Naive thymus-derived CD4-positive, alpha-beta T cell (primary cell): ENCODE results near the gene CSNK1G1. TPM values are rescaled to one million over a fixed set of nuclear protein-coding genes. Genes with fewer than 3 reads are reported as not detected.
A peak's percentile ranks its signal among the peaks of the same experiment; 100 is the strongest.

Source experiments
- ATAC-seq: fragments of 150-1000 bp; cut with Tn5 transposase; 2 replicates; pipeline ENCODE4 v1.10.0; 2021; ENCODE audit warnings: mild to moderate bottlenecking, moderate library complexity
- CTCF ChIA-PET: fragments of 350-600 bp; sonication (Branson Sonifier 250); formaldehyde crosslinking; loops from one replicate; lab custom pipeline; 2021; ENCODE audit warnings: antibody characterized with exemption; lab: Charles Lee
- POLR2A ChIA-PET: fragments of 350-600 bp; sonication (Branson Sonifier 250); formaldehyde crosslinking; loops from one replicate; lab custom pipeline; 2021; ENCODE audit warnings: antibody characterized with exemption, inconsistent platforms; lab: Charles Lee
- DNase-seq, 9 donors: peaks; one replicate each; pipeline versions ENCODE4 v3.0.0 to v3.0.0-alpha.2; 2020 to 2022; ENCODE audit warnings: mixed read lengths in 1 of 9
- H3K27ac ChIP-seq: one replicate; pipeline ENCODE4 v1.7.0; 2013; ENCODE audit warnings: mild to moderate bottlenecking, low read depth, low read length, moderate library complexity
- H3K27me3 ChIP-seq, 2 donors: one replicate each; pipeline ENCODE4 v1.7.0; 2013; ENCODE audit warnings: low read length in 2 of 2, mild to moderate bottlenecking in 2 of 2, moderate library complexity in 2 of 2; ENCODE audit not compliant: control insufficient read depth in 2 of 2, insufficient read depth in 2 of 2
- H3K36me3 ChIP-seq, 3 experiments: 1 replicate in 2 of 3; 2 replicates in 1 of 3; pipeline ENCODE4 v1.7.0; 2013; ENCODE audit warnings: low read length in 3 of 3, mild to moderate bottlenecking in 3 of 3, moderate library complexity in 1 of 3; ENCODE audit not compliant: insufficient read depth in 3 of 3, control insufficient read depth in 2 of 3
- H3K4me1 ChIP-seq, 2 donors: one replicate each; pipeline ENCODE4 v1.7.0; 2013; ENCODE audit warnings: low read length in 2 of 2, mild to moderate bottlenecking in 2 of 2, moderate library complexity in 1 of 2; ENCODE audit not compliant: control insufficient read depth in 2 of 2, insufficient read depth in 2 of 2
- H3K4me3 ChIP-seq: 2 replicates; pipeline ENCODE4 v1.7.0; 2013; ENCODE audit warnings: mild to moderate bottlenecking, low read length
- H3K9me3 ChIP-seq, 3 experiments: 1 replicate in 2 of 3; 2 replicates in 1 of 3; pipeline ENCODE4 v1.7.0; 2013; ENCODE audit warnings: low read length in 3 of 3; ENCODE audit not compliant: control insufficient read depth in 2 of 3
- H3K27ac Mint-ChIP-seq, 9 donors: one replicate each; pipeline ENCODE4 v1.8.0; 2020 to 2022; ENCODE audit warnings: mixed read lengths in 9 of 9, mild to moderate bottlenecking in 8 of 9, moderate library complexity in 5 of 9, inconsistent platforms in 2 of 9
- H3K27me3 Mint-ChIP-seq, 5 donors: one replicate each; pipeline ENCODE4 v1.8.0; 2021 to 2022; ENCODE audit warnings: mixed read lengths in 5 of 5, mild to moderate bottlenecking in 1 of 5
- H3K36me3 Mint-ChIP-seq, 5 donors: one replicate each; pipeline ENCODE4 v1.8.0; 2020 to 2022; ENCODE audit warnings: mixed read lengths in 5 of 5, mild to moderate bottlenecking in 3 of 5, inconsistent platforms in 1 of 5
- H3K4me1 Mint-ChIP-seq, 7 donors: one replicate each; pipeline ENCODE4 v1.8.0; 2020 to 2022; ENCODE audit warnings: mixed read lengths in 7 of 7, mild to moderate bottlenecking in 3 of 7, inconsistent platforms in 1 of 7
- H3K4me3 Mint-ChIP-seq, 10 donors: one replicate each; pipeline ENCODE4 v1.8.0; 2020 to 2022; ENCODE audit warnings: mild to moderate bottlenecking in 10 of 10, mixed read lengths in 10 of 10, moderate library complexity in 6 of 10, inconsistent platforms in 2 of 10
- H3K9me3 Mint-ChIP-seq, 11 donors: one replicate each; pipeline ENCODE4 v1.8.0; 2020 to 2022; ENCODE audit warnings: mixed read lengths in 11 of 11, mild to moderate bottlenecking in 4 of 11, inconsistent platforms in 1 of 11, moderate library complexity in 1 of 11
- intact Hi-C, 2 donors: fragments of 100-400 bp; cut with micrococcal nuclease; formaldehyde crosslinking; loops; one replicate each; pipeline ENCODE4 v1.15.1; 2023
- polyA plus RNA-seq, 2 donors: library from polyadenylated mRNA; unstranded; fragments of 300-500 nt; fragmentation: Illumina TruSeq; gene quantifications; one replicate each; pipeline ENCODE4 v1.2.3, GENCODE V29; 2021
- total RNA-seq, 6 experiments: library from RNA in 5 of 6; stranded (reverse) in 5 of 6; gene quantifications; 1 replicate in 5 of 6; 2 replicates in 1 of 6; pipeline ENCODE4 v1.2.3 and lab custom pipeline; 2021 to 2026

CSNK1G1 gene
- total and polyA plus RNA-seq, 7 experiments from 2014 or later, result 18.2 to 31.4 (median 26.4) TPM

DNA sequence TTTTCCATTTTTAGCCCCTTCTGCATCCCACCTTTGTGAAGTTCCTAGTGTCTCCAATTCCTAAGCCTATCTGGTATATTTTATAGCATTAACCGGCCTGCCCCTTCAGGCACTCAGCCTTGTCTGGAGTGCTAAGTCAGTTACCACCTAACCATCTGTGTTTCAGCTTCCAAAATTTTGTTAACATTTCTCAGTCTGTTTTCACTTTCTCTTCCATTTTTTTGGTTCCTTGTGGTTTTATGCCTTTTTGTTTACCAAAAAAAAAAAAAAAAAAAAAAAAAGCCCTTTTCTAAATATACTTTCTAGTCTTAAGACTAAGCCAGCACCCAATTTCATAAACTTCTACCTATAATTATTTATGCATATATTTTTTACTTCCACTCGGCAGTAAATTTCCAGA lies 92.4 kb downstream of the CSNK1G1 start:
- ChIA-PET POLR2A (no interaction called here), CTCF (no interaction called here)
- Mint-ChIP-seq H3K27me3 (no peaks in the 10 kb centered on the region), H3K36me3 (peaks cover 5 to 45% (median 36%) of the 10 kb centered on the region in 5 donors), H3K4me1 (peaks cover 21 to 39% (median 33%) of the 10 kb centered on the region in 7 donors), H3K27ac (peak overlapping the region in 1 of 9 donors; percentile 72), H3K9me3 (peaks cover 0 to 23% (median 8%) of the 10 kb centered on the region in 11 donors), H3K4me3 (peak overlapping the region in 2 of 10 donors; percentile 24 to 31)
- Histone ChIP-seq H3K4me1 (no peaks in the 10 kb centered on the region), H3K36me3 (no peaks in the 10 kb centered on the region), H3K4me3 (no peak overlapping the region), H3K27me3 (no peaks in the 10 kb centered on the region), H3K27ac (no peak overlapping the region), H3K9me3 (no peaks in the 10 kb centered on the region)
- DNase-seq (no peak), ATAC-seq (no peak)
- intact Hi-C loops, result no loop called here

DNA sequence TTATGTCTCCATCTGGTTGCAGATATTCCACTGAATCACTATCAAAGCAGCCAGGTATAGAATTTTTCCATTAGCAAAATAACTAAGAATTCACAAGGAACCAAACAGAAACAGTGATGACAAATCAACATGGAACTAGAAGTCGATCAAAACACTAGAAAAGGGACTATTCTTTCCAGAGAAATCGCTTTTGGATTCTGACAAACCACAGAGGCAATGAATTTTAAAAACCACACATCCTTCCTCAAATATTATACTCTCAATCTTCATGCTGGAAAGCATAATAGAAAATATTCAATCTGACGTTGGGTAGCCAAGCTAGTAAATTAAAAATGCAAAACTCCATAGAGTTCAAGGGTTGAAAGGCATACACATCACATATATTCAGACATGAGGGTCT lies 99.9 kb downstream of the CSNK1G1 start:
- no peaks in the 10 kb centered on the region for H3K9me3 ChIP-seq
- Mint-ChIP-seq H3K9me3 (peaks cover 0 to 2% (median 0%) of the 10 kb centered on the region in 11 donors), H3K27me3 (no peaks in the 10 kb centered on the region), H3K4me3 (no peak overlapping the region), H3K4me1 (peaks cover 4 to 19% (median 10%) of the 10 kb centered on the region in 7 donors), H3K27ac (no peak overlapping the region), H3K36me3 (peaks cover 5 to 33% (median 22%) of the 10 kb centered on the region in 5 donors)
- no peak overlapping the region for H3K4me3 ChIP-seq
- intact Hi-C loops, result no loop called here
- no peak overlapping the region for H3K27ac ChIP-seq
- H3K27me3 ChIP-seq, result no peaks in the 10 kb centered on the region
- ATAC-seq, result no peak
- peaks cover 0 to 4% (median 3%) of the 10 kb centered on the region in 3 experiments for H3K36me3 ChIP-seq
- ChIA-PET CTCF (no interaction called here), POLR2A (no interaction called here)
- no peak for DNase-seq
- H3K4me1 ChIP-seq, result peaks cover 3 to 7% of the 10 kb centered on the region in 2 donors

DNA sequence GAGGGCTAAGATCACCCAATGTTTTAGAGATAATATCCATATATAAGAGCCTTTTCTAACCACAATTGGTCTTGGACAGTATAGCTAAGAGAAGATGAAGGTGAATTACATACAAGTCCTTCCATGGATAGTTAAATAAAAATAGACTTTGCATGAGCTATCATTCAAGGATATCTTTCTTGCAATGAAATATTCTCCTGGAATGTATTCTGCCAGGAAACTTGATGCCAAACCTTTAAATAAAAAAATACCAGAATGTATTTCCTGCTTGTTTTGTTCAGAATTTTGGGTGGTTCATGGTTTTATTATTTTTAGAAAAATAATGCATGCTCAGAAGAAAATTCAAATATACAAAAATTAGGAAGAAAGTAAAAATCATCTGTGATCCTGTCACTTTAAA lies 104.3 kb downstream of the CSNK1G1 start:
- no peak overlapping the region for H3K27ac ChIP-seq
- H3K27ac Mint-ChIP-seq, result no peak overlapping the region
- H3K4me3 ChIP-seq, result no peak overlapping the region
- peaks cover 10 to 35% (median 14%) of the 10 kb centered on the region in 7 donors for H3K4me1 Mint-ChIP-seq
- peaks cover 0 to 3% (median under 1%) of the 10 kb centered on the region in 3 experiments for H3K36me3 ChIP-seq
- H3K9me3 ChIP-seq, result no peaks in the 10 kb centered on the region
- no peak for ATAC-seq
- H3K4me1 ChIP-seq, result peaks cover under 1 to 24% of the 10 kb centered on the region in 2 donors
- H3K36me3 Mint-ChIP-seq, result peaks cover 0 to 41% (median 16%) of the 10 kb centered on the region in 5 donors
- no peak overlapping the region for H3K4me3 Mint-ChIP-seq
- H3K27me3 Mint-ChIP-seq, result no peaks in the 10 kb centered on the region
- DNase-seq, result no peak
- H3K27me3 ChIP-seq, result no peaks in the 10 kb centered on the region
- H3K9me3 Mint-ChIP-seq, result peaks cover 0 to 2% (median 0%) of the 10 kb centered on the region in 11 donors
- CTCF ChIA-PET, result no interaction called here
- intact Hi-C loops, result no loop called here
- POLR2A ChIA-PET, result interaction anchor here (0.5 kb wide), 1 partner anchor 93 kb away, joined by 4 read pairs; no protein-coding TSS in a partner anchor

DNA sequence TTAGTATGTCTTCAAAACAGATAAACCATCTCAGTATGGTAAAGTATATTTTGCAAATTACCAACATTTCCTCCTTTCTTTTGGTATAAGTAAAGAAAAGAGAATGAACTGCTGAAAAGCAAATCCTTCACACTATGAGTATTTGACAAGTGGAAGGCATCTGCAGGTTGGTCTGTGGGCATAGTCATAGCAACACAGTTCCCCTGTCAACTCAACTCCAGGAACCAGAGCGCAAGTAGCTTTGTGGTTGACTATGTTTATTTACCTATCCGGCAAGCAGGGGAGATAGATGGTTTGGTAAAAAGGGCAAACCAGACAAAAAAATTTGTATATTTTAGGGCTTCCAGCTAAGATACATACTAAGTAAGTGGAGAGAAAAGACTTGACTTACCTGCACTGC lies 104.9 kb downstream of the CSNK1G1 start:
- Histone ChIP-seq H3K9me3 (no peaks in the 10 kb centered on the region), H3K27ac (no peak overlapping the region), H3K36me3 (peaks cover 0 to 3% (median 0%) of the 10 kb centered on the region in 3 experiments), H3K27me3 (no peaks in the 10 kb centered on the region), H3K4me3 (no peak overlapping the region), H3K4me1 (peaks cover 0 to 26% of the 10 kb centered on the region in 2 donors)
- Mint-ChIP-seq H3K27me3 (no peaks in the 10 kb centered on the region), H3K36me3 (peaks cover 0 to 38% (median 12%) of the 10 kb centered on the region in 5 donors), H3K27ac (no peak overlapping the region), H3K9me3 (peaks cover 0 to 2% (median 0%) of the 10 kb centered on the region in 11 donors), H3K4me3 (no peak overlapping the region), H3K4me1 (peaks cover 8 to 38% (median 14%) of the 10 kb centered on the region in 7 donors)
- intact Hi-C loops, result no loop called here
- DNase-seq, result peak in 1 of 9 donors; percentile 2
- ATAC-seq, result peak; percentile 31
- CTCF ChIA-PET, result interaction anchor here (0.6 to 0.7 kb wide), 2 partner anchors 34 to 703 kb away, joined by 3 to 6 read pairs; no protein-coding TSS in a partner anchor
- POLR2A ChIA-PET, result interaction anchor here (0.5 to 0.6 kb wide), 2 partner anchors 92 to 164 kb away, joined by 3 to 4 read pairs; no protein-coding TSS in a partner anchor

DNA sequence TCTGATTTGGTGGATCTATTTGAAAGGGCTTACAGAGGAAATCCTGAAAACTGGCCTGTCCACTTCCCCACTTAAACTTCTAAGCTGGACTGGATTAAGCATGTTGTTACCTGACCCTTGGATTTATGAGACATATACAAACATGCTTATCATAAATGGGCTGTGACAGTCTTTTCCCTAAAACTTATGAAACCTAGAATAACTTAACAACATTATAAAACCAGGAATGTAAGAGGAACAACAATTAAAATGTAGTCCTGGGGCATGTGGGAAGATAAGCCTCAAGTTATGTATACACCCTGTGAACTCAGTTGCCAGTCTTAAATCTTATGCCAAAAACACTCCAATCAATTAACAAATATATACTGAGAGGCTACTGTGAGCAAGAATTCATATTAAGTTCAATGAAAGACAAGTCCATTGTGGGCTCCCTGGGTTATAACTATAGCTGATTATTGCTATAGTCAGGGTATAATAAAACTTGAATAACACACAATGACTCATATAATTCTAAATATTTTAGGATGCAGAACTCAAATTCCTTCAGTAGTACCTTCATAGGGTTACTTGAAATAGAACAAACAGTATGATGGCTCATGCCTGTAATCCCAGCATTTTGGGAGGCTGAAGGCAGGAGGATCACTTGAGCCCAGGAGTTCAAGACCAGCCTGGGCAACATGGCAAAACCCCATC lies 105.9 kb downstream of the CSNK1G1 start:
- H3K27ac Mint-ChIP-seq, result no peak overlapping the region
- DNase-seq (no peak), ATAC-seq (no peak)
- H3K36me3 ChIP-seq, result peaks cover 0 to 3% (median 0%) of the 10 kb centered on the region in 3 experiments
- no peaks in the 10 kb centered on the region for H3K9me3 ChIP-seq
- H3K4me3 Mint-ChIP-seq, result no peak overlapping the region
- H3K9me3 Mint-ChIP-seq, result peaks cover 0 to 2% (median 0%) of the 10 kb centered on the region in 11 donors
- H3K27me3 ChIP-seq, result no peaks in the 10 kb centered on the region
- no peaks in the 10 kb centered on the region for H3K27me3 Mint-ChIP-seq
- intact Hi-C loops, result no loop called here
- H3K4me3 ChIP-seq, result no peak overlapping the region
- ChIA-PET POLR2A (no interaction called here), CTCF (no interaction called here)
- H3K4me1 ChIP-seq, result peaks cover 0 to 26% of the 10 kb centered on the region in 2 donors
- no peak overlapping the region for H3K27ac ChIP-seq
- peaks cover 0 to 35% (median 19%) of the 10 kb centered on the region in 5 donors for H3K36me3 Mint-ChIP-seq
- H3K4me1 Mint-ChIP-seq, result peaks cover 5 to 39% (median 16%) of the 10 kb centered on the region in 7 donors

DNA sequence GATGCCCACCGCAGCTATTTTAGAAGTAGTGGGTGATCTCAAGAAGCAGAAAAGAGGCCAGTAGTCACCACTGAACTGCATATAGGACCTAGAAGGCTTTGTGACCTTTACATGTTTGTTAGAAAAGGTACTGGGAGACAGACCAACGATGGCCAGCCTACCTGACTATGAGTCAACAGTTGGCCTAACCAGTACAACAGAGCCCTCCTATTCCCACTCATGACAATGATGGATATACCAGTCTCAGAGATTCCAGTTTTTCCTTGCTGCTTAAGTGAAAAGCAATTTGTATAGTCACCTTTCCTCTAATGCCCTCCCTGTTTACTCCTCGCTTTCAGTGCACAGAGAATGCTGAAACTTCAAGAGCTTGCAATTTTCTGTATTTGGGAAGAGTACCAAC lies 106.6 kb downstream of the CSNK1G1 start:
- H3K4me3 ChIP-seq, result no peak overlapping the region
- POLR2A ChIA-PET, result no interaction called here
- ATAC-seq (no peak), DNase-seq (no peak)
- intact Hi-C loops, result no loop called here
- H3K27ac ChIP-seq, result no peak overlapping the region
- H3K4me3 Mint-ChIP-seq, result no peak overlapping the region
- peaks cover 5 to 44% (median 15%) of the 10 kb centered on the region in 7 donors for H3K4me1 Mint-ChIP-seq
- no peaks in the 10 kb centered on the region for H3K9me3 ChIP-seq
- H3K36me3 ChIP-seq, result peaks cover 0 to 3% (median 0%) of the 10 kb centered on the region in 3 experiments
- H3K27me3 Mint-ChIP-seq, result no peaks in the 10 kb centered on the region
- H3K4me1 ChIP-seq, result peaks cover 0 to 26% of the 10 kb centered on the region in 2 donors
- peak overlapping the region in 1 of 9 donors; percentile 23 for H3K27ac Mint-ChIP-seq
- CTCF ChIA-PET, result no interaction called here
- no peaks in the 10 kb centered on the region for H3K27me3 ChIP-seq
- H3K9me3 Mint-ChIP-seq, result peaks cover 0 to 2% (median 0%) of the 10 kb centered on the region in 11 donors
- H3K36me3 Mint-ChIP-seq, result peaks cover 0 to 41% (median 21%) of the 10 kb centered on the region in 5 donors
